ENCODE data around the gene TRIM2.

The TRIM2 gene

GRCh38 chr4:153221783-153222706, 17.8 kb downstream of the TRIM2 start:
- H3K4me3 ChIP-seq (ENCODE audit: low read depth, low read length), result peak overlapping the region; percentile 35

GRCh38 chr4:153222707-153223426, 18.6 kb downstream of the TRIM2 start:
- H3K4me3 ChIP-seq (ENCODE audit: low read depth, low read length), result peak overlapping the region; percentile 35

- H3K4me3 ChIP-seq (ENCODE audit: low read depth, low read length), result peak overlapping the region; percentile 35
These were observed 19.2 kb downstream of the TRIM2 start for GRCh38 chr4:153223427-153223801.

DNA sequence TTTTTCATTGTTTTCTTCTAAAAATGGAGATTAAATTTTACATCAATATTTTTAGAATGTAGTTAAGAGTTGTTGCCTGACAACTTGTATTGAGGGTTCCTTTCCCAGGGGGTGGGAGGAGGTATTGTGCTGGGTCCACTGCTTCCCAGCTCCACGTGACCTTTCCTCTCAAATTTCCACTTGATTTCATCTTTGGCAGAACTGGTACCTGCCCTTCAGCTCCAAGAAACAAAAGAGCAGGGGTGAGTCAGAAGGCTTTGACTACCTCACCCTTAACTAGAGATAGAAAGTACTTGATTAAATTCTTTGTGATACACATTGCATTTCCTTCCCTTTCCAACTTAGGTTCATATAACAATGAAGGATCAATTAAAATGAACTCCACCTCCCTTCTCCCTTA, 19.7 kb downstream of the TRIM2 start:
- H3K4me3 ChIP-seq (ENCODE audit: low read depth, low read length), result no peak overlapping the region

- no peak overlapping the region for H3K4me3 ChIP-seq (ENCODE audit: low read depth, low read length)
These were observed 20.2 kb downstream of the TRIM2 start for GRCh38 chr4:153224474-153224873.

DNA sequence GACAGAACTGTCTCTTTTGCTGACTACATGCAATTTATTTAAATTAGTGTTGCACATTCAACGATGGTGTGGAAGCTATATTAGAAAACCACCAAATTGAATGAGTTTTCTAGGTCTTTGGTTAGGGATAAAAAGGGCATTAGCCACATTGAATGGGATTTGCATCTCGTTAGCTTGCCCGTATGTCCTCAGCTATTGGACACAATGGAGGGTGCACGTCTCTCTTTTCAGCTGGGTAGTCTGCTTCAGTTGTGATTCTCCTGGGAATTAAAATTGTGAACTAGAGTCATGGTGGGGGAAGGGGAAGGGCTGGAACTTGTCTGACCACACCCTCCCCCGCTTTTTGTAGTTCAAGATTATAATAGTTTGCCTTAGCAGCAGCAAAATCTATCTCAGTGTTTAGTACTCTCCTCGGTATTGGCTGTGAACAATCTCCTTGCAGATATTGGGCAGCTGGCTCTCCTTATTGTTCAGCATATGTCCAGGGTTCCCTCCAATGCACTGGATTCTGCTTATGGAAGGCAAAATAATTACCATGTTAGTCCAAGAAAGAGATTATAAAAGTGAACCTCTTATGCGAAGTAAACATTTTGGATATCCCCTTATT, 23.3 kb downstream of the TRIM2 start:
- no peak overlapping the region for H3K4me3 ChIP-seq (ENCODE audit: low read depth, low read length)

GRCh38 chr4:153228512-153229140, 24.4 kb downstream of the TRIM2 start:
- H3K4me3 ChIP-seq (ENCODE audit: low read depth, low read length), result no peak overlapping the region

DNA sequence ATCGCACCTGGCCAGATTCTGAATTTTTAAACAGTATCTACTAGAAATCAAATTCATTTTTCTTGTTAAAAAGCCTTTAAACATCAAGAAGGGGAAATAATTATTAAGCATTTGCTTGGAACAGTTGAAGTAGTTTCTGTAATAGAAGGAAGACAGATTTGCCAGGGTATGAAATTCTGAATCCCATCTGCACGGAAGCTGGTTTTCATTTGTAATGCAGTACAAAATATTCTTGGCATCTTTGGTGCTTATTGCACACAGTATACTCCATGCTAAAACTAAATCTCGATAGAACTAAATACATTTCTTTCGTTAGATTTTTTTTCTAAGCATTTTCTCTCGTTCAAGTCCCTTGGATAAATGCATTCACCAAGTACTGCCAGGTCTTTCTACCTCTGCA, 25.3 kb downstream of the TRIM2 start:
- no peak overlapping the region for H3K4me3 ChIP-seq (ENCODE audit: low read depth, low read length)

DNA sequence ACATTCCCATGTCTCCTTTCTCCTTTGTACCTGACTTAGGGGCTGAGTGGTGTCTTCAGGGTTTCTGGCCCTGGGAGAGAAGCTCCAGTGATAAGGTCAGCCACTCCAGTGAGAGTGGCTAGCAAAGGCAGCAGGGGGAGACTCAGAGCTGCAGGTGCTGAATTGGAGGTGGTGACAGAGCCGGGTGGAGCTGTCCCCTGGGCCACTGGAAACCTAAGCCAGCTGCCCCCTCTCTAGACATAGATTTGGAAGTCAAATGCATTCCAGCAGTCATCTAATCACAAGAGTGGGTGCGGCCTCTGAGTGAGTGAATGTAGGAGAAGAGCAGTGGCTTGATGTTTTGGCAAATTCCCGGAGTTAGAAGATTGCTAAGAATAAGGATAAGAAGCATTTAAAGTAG, 28.5 kb downstream of the TRIM2 start:
- H3K4me3 ChIP-seq (ENCODE audit: low read depth, low read length), result no peak overlapping the region

DNA sequence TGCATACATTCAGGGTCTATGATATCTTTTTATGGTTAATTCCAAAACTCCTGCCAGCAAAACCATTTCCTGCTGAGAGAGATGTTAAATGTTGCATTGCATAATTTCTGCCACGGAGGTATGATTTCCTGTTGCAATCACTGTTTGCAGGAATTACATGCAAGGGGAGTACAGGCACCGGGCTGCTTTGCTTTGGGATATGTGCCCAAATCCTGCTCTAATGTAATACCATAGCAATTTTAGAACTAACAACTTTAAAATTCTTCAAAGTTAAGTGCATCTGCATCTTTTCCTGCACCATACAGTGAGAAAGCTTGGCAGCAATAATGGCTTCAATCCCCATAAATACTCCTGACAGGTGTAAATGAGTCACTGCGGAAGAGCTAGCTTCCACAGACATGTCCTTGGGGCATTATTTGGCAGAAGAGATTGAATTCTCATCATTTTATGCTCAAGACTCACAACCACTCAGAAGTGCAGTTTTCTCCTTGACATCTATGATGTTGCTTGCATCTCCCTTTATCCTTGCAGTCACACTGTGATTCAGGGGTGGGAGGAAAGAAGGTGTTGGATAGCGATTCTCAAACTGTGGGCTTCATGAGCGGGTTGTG, 29.6 kb downstream of the TRIM2 start:
- H3K4me3 ChIP-seq (ENCODE audit: low read depth, low read length), result no peak overlapping the region

- no peak overlapping the region for H3K4me3 ChIP-seq (ENCODE audit: low read depth, low read length)
These were observed 30.6 kb downstream of the TRIM2 start for GRCh38 chr4:153234885-153235284.

DNA sequence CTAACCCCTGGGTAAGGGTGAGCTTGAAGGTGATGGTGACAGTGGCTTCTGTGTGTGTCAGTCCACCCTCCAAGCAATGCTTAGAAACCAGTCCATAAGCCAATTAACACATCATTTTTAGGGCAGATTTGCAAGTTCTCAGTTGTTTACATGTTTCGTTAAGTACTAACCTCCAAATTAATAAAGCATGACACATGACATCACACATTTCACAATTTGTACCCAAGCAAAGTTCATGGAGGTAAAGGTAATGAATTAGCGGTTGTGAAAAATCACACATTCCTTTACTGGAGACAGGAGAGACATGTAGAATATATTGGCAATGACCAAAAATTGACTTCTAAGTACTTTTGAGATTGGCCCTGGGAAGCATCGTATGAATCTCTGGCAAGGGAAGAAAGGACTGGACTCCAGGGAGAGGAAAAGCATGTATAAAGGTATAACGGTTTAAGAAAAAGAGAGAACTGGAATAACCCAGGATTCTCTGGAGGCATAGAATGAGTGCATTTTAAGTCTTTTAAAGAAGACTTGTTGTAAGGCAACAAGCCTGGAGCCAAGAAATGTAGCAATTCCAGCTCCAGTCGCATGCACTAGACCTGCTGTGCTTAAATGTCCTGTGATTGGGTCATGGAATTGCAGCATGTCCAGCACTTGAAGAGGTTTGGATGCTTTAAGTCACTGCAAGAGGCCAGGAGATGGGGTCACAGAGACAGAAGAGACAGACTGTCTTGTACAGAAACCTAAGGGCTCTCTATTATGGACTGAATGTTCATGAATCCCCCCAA, 34.1 kb downstream of the TRIM2 start:
- no peak overlapping the region for H3K4me3 ChIP-seq (ENCODE audit: low read depth, low read length)

- no peak overlapping the region for H3K4me3 ChIP-seq (ENCODE audit: low read depth, low read length)
These were observed 35.2 kb downstream of the TRIM2 start for GRCh38 chr4:153239409-153239808.

GRCh38 chr4:153241295-153241694, 37.1 kb downstream of the TRIM2 start:
- no peak overlapping the region for H3K4me3 ChIP-seq (ENCODE audit: low read depth, low read length)

DNA sequence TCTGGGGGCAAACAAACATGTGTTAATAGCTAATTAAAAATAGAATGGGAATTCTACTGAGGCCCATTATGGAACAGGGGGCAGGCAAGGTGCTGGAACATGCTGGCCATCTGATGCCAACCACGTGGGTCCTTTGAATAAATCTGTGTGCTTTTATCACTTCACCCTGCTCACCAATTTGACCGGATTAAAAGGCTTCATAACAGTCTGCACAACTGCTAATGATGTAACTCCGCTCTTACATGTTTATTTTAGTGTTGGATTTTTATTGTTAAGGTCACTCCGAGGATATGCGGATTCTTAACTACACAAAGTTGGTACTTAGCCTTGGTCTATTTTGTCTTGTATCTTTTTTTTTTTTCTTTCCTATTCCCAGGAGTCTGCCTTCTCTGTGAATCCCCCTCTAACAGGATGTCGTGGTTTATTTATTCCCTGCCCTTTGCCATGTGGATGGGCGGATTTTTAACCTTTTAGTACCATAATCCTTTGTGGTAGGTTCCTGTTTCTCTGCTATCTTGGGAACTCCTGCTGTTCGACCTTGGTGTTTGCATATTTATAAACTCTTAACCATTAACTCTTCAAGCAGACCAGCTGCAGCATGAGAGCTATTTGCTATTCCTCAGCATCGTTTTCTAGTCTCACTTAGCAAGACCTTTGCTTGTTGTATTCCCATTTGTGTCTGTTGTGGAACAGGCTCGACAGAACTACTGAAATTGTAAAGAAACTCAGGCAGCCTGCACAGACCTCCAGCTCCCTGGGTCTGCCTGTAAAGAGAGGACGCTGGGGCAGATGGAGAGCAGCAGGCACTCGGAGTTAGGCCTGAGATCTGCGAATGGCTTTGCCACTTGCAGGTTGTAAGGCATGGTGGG, 38.0 kb downstream of the TRIM2 start:
- H3K4me3 ChIP-seq (ENCODE audit: low read depth, low read length), result no peak overlapping the region

DNA sequence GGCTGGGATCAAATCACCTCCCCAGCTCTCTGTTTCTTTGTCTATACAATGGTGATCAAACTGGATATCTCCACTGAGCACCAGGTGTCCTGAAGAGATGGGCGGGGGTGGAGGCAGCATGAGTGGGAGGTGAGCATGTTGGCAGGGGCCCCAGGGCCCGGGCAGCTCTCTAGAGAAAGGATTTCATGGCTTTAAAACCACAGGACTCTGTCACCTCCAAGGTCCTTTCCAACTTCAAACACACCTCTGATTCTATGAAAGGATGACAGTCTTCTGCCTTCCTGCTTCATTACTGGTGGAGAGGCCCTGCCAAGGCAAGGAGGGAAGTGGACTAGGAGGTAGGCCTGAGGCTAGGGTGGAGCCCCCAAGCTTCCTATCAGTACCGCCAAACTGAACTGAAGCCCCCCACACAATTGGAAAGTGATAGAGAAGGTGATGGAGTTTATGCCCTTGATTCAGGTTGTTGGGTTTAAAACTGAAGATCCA, 38.6 kb downstream of the TRIM2 start:
- no peak overlapping the region for H3K4me3 ChIP-seq (ENCODE audit: low read depth, low read length)

DNA sequence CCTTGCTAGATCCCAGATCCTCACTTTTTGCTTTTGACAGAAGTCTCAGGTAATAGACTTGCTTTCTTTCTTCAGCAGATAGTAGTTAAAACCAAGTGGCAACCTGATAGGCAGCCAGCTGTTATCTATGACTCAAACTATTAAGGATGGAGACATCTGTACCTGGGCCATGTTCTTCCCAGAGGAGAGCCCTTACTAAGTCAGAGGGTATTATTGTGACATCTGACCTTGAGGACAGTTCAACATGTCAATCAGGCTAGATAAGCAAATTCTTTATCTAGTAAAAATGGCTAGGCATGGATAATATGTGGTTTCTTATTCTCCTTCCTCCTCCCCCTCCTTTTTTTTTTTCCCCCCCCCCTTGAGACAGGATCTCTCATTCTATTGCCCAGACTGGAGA, 39.2 kb downstream of the TRIM2 start:
- no peak overlapping the region for H3K4me3 ChIP-seq (ENCODE audit: low read depth, low read length)

DNA sequence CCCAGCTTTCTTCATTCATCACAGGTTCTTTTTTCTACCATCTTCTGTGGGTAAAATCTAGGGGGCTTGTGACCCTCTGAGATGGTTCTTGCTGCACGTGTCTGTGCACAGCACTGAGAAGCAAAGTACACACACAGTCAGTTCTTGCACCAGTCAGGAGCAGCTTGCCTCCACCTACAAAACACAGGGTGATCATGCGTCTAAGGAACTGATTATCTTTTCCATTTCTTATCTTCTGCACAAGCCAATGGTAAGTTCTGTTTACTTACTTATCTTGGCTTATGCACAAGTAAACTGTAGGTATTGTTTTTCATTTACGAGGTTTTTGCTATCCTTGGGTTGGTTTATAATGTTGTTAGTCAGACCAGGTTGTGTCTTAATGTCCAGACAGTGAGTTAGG, 40.7 kb downstream of the TRIM2 start:
- H3K4me3 ChIP-seq (ENCODE audit: low read depth, low read length), result no peak overlapping the region

- H3K4me3 ChIP-seq (ENCODE audit: low read depth, low read length), result no peak overlapping the region
These were observed 41.5 kb downstream of the TRIM2 start for GRCh38 chr4:153245775-153246174.
